Activated CD8-positive, alpha-beta memory T cell treated with anti-CD3 and anti-CD28 coated beads, Interleukin-2, amount 50 U/mL, for 24 hours (primary cell): ENCODE data around the gene RCVRN.
"Not testable (repeated sequence)": the region's sequence is repeated elsewhere in the genome, so short reads cannot be mapped to it uniquely, and the experiment has no call there.

Experiments
- DNase-seq: peaks from one replicate; pipeline ENCODE4 v3.0.0-alpha.2; 2020; ENCODE audit errors: extremely low read depth

The RCVRN gene

DNA sequence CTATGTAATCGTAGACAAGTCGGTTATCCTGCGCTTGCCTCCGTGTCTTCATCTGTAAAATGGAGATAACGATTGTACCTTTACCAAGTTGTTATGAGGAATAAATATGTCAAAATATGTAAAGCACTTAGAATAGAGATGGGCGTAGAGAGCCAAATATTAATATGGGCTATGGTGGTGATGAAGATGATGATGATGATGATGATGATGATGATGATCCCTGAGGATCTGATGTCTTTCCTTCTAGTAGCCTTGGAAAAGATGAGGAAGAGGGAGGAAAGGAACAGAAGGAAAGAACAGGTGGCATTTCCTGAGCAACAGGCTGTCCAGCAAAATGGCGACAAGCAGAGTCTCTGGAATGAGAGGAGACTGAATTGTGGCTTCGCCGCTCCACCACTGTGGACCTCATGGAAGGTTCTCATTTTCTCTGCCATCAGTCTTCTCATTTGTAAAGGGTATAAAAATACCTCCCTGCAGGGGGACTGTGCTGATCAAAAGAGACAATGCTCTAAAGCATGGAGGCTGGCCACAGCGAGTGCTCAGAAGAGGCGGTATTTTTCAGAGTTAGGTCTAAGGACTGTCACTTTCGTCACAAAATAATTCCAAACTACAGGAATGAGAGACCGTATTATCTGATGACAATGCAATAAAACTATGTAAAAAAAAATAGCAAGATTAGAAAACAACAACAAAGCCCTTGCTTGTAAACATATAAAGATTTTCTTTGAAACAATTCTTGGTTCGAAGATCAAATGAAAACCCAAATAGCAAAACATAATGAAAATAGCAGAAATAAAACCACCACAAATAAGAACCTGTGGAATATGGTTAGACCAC is 17.2 kb upstream of the RCVRN start:
- no peak for DNase-seq

DNA sequence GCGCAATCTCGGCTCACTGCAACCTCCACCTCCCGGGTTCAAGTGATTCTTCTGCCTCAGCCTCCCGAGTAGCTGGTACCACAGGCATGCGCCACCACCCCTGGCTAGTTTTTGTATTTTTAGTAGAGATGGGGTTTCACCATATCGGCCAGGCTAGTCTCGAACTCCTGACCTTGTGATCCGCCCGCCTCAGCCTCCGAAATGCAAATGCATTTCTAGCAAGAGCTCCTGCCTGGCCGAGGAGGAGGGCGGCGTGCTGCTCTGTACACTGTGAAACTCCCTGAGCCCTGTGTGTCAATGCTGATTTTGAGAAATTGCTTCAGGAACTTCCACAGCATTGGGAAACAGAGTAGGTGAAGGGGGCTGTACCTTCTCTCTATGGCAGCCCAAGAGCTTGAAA is 16.1 kb upstream of the RCVRN start:
- DNase-seq: not testable (repeated sequence)

DNA sequence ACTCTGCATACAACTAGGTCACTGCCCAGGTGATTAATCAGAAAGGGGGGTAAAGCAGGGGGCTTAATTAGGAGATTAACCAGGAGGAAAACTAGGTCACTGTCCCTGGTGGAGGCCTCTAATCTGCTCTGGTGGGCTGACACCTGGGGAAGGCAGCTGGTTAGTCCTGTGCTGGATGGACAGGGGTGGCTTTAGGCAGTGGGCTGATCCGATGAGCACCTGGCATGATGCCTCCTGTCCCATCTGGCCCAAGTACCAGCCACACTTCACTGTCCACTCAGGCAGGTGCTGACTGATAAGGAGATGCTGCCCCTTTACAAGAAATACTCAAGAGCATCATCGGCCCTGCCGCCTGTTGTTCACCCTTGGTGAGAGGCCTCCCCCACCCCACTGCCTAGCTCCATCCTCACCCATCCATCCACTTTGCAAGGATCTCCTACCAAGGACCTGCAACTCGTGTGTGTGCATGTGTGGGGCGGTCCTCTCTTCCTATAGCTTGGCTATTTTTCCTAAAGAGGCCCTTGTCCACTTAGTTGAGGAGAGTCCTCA is 13.8 kb upstream of the RCVRN start:
- no peak for DNase-seq

DNA sequence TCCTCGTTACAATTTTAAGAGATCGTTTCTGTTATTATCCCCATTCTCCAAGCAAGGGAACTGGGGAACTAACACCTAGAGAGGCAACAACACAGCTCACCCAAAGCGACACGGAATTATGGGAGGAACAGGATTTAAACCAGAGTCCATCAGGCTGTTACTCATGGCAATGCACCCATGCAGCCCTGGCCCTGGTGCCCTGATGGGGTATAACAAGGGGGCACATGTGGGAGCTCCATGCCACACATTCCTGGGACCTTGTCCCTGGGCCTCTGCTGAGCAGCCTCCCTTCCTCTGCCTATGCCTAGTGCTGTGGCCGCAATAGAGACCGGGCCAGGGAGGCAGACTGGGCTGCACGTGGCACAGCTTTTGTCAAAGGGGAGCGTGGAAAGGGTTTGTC is 13.3 kb upstream of the RCVRN start:
- DNase-seq: no peak

DNA sequence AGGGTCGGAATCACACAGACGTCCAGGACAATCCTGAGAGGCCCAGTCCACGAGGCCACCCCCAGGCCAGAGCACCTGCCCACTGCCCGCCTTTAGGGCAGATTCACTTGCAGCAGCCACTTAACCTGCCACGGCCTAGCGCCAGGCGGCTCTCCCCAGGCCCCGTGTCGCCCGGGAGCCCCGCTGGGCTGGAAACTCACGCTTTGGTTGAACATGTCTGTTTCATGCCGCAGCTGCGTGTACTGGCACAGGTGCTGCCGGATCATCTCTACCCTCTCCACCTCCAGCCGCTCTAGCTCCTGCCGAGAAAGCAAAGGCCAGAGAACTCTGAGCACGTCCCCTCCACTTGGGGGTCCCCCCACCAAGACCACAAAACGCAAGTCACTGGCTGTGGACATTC is 12.7 kb upstream of the RCVRN start:
- no peak for DNase-seq

DNA sequence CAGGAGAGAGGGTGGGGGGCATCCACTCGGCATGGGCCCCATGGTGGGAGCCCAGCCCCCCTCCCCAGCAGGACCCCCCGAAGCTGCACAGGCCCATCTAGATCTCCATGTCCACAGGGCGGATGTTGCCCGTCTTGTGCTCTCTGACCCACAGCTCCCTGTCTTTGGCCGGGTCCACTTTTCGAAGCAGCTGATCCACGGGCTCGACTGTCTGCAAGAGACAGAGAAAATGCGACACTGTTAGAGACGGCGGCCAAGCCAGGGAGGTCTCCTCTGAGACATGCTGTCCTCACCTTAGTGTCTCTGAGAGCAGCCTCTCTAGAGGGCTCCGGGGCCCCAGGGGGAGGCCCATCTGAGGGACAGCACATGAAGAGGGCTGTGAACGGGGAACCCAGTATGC is 12.1 kb upstream of the RCVRN start:
- DNase-seq: no peak

DNA sequence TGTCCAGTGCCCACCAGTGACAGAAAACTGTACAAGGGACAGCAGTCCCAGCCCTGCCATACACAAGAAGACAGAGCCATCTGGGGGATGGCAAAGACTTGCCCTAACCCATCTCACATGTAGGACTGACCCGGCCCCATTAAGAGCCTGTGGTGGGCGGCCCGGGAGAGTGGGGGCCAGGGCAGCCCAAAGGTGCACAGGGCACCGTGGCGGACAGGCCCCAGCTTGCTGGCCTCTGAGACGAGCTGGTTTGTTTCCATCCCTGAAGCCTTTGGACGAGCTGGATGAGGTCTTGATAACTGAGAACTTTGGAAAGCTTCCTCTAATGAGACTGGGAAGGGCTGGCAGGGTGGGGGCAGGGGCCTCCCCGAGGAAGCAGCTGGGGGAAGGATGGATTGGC is 11.0 kb upstream of the RCVRN start:
- no peak for DNase-seq

DNA sequence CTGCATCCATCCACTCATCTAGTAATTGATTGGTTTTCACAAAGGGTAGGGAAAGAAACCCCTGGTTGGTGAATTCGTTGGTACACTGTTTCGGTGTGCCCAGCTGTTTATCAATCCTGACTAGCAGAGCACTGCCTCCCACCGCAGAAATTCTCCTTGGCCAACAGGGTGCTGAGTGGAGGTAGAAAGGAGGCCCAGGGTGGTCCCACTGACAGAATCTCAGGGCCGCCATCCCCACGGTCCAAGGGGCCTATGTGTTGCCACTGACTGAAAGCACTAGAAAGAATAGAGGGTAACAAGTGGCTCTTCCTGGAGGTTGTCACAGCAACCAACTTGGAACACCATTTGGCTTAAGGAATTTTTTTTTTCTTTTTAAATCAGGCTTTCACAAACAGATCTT is 8.4 kb upstream of the RCVRN start:
- DNase-seq: no peak

DNA sequence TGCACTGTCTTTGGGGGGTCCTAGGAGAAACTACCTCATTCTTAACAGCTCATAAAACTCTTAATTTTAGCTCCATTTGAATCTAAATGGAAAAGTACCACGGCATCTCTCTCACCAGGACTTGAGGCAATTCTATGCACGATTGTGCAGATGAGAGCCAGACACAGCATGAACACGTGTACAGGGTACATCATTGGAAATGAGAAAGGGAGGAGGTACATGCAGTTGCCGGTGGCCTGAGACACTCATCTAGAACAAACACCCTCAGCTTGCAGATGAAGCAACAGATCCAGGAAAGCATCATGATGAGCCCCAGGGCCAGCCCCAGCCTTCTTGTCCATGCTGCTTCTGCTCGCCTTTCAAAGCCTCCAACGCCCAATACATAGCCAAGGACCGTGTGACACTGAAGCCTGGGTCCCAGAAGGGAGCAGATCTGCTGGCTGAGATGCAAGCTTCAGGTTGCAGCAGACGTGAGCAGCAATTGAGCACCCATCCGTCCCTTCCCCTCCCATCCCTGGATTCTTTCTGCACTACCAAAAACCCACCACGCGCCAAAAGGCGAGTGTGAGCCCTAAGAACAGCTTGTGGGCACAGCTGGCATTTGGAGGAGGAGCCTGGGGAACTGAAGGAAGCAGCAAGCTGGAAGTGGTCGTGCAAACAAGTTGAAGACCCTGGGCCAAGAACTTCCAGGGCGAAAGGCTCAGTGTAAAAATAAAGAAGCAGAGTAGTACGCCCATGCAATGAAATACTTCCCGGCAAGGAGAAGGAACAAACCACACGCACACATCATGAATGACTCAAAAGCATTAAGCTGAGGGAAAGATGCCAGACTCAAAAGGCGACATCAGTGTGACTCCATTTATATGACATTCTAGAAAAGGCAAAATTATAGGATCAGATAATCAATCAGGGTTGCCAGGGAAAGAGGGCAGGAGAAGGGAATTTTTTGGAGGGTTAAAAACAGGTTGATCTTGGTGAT is 7.3 kb upstream of the RCVRN start:
- no peak for DNase-seq

DNA sequence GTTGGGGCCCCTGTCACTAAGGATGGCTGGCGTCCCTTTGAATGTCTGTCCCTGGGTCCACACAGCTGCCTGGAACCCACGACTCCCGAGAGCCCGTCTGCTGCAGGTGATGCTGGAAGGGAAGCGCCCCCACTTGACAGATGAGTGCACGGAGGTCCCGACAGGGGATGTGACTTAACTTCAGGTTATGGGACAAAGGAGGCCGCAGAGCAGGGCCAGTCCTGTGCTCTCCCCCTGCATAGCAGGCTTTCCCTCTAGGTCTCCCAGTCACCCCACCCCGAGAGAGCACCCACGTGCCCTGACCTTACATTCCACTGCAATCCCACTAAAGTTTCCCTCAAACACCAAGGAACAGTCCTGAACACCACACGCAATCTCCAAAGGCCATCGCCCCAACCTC is 6.0 kb upstream of the RCVRN start:
- no peak for DNase-seq

DNA sequence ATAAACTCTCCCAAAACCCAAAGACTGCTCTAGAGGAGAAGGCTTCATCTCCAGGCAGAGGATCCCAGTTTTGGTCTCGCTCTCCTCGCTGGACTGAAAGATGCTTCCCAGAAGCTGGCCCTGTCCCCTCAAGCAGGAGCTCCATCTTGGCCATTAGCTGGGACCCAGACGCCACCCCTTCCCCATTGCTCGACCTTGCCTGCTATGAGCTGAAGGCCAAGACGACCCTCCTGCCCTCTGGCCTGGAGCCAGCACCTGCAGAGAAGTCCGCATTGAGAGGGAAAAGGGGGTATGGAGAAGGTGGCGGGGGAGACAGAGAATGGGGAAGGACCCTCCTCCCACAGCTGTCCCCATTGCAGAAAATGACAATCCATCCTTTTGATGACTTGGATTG is 3.6 kb upstream of the RCVRN start:
- DNase-seq: no peak

DNA sequence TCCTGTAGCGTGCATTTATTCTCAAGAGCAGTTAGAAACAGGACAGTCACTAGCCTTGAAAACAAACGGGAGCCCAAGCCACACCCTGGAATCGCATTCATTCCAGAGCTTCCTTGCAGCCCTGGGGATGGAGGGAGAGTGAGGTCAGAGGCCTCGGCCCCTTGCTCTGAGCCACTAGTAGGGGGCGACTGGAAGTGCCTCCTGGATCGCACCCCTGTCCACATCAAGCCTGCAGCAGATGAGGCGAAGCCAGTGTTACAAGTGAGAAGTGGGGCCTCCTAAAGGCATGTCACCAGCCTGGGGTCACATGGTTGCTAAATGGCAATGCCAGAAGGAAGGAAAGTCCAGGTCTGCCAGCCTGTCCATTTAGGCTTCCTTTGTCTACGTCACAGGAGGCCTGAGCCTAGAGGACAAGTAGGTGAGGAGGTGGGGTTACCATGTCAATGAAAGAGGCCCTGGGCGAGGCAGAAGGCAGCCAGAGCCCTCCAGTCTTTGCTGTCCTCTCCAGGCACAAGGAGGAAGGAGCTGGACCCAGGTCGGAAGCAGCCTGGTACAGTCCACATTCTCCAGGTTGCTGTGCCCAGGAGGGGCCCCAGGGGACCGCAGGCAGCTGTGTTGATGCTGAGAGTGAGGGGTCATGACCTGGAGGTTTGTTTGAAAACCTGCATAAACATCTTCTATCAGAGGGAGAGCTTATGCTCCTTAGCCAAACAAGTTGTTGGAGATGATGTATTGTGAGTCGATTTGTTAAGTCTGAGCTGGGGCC is 3.0 kb upstream of the RCVRN start:
- DNase-seq: no peak

DNA sequence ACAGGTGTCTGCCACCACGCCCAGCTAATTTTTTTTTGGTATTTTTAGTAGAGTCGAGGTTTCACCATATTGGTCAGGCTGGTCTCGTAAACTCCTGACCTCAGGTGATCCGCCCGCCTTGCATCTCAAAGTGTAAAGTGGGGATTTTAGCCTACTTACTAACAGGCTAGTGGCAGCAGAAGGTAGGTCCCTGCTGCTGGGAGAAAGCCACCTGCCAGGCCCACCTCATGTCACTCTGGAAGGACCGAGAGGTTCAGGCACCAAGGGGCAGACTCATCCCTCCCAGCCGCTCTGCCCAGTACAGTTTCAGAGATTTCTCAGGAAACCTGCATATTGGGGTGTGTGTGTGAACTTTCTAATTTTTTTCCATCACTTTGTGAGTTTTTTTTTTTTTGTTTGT is 2.1 kb upstream of the RCVRN start:
- no peak for DNase-seq

DNA sequence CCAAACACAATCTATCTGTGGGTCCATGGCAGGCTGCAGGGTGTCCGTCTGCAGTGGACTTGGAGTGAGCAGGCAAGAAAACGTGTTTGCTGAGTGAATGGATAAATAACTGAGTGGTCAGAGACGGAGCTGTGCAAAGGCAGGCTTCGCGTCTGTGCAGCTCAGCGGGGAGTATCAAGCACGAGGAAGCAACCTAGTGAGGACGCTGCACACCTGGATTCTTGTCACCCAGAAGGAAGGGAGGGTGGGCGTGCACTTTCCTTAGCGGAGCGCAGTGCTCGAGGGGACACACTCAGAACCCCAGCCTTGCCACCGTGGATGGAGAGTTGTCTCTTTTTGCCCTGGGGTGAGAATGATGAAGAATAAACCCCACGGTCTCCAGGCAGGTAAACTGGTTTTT is 1.5 kb upstream of the RCVRN start:
- no peak for DNase-seq

DNA sequence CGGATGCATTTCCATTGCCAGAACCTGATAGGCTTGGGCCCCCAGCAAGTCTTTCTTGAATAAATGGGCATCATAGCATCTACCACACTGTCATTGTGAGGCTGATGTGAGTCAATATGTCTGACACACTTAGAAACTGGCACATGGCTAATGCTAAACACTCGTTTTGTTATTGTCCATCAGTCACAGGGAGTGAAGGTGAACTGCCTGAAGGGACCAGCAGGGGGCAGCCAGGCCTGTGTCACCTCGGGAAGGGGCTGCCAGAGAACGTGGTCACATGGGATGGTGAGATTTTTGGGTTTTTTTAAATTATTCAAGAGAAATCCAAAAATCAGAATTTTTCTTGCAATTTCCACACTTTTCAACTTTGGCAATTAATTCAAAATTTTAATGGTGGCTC is 831 bp upstream of the RCVRN start:
- DNase-seq: no peak

DNA sequence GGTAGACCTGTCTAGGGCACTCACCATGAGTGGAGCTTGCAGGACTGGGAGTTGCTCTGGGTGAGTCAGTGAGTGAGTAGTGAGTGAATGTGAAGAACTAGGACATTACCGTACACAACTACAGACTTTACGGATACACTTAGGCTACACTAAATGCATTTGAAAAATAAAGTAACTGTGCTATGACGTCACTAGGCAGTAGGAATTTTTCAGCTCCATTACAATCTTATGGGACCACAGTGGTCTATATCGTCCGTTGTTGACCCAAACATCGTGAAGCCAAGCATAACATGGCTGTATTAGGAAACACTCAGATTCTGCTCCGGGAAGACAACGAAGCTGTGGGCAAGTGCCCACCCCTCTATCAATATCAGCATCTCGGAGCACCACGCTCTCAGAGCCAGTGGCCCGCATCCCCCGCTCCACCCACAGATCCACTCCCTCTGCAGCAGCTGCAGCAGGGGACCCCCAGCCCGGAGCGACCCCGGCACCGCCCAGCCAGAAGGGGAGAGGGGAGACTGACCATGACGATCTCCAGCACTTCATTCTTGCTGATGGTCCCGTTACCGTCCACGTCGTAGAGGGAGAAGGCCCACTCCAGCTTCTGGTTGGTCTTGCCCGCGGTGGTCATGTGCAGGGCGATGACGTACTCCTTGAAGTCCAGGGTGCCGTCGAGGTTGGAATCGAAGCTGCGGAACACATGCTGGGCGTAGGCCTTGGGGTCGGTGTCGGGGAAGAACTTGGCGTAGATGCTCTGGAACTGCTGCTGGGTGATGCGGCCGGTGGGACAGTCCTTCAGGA is 594 bp downstream of the RCVRN start:
- DNase-seq: no peak

DNA sequence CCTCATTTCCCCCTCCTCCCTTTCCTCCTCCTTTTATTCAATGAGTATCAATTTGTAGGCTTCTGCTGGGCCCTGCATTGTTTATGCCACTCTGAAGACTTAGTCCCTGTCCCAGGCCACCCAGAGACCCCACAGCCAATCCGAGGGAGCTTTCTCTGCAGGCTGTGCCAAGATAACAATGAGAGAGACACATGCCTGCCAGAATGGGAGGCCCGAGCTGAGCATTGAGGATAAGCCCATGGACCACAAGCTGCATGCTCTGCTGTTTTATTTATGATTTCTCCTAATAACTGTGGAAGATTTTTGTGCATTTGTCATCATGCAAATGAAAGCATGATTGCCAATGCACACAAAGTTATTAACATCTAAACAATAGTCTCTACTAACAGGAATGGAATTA is 3.0 kb downstream of the RCVRN start:
- no peak for DNase-seq

DNA sequence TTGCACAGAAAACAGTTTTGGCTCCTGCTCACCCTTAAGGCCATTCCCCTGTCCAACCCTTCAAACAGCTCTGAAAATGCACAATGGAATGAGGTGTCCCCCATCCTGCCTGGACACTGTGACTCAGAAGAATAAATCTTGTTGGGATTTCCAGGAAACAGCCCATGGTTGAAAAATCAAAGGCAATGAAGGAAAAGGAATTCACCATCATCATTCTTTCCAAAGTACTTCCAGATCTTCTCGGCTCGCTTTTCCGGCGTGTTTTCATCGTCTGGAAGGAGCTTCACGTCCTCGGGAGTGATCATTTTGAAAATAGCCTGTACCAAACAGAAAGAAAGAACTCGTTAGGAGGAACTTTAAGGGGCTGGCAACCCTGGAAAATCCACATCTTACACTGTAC is 4.3 kb downstream of the RCVRN start:
- no peak for DNase-seq

DNA sequence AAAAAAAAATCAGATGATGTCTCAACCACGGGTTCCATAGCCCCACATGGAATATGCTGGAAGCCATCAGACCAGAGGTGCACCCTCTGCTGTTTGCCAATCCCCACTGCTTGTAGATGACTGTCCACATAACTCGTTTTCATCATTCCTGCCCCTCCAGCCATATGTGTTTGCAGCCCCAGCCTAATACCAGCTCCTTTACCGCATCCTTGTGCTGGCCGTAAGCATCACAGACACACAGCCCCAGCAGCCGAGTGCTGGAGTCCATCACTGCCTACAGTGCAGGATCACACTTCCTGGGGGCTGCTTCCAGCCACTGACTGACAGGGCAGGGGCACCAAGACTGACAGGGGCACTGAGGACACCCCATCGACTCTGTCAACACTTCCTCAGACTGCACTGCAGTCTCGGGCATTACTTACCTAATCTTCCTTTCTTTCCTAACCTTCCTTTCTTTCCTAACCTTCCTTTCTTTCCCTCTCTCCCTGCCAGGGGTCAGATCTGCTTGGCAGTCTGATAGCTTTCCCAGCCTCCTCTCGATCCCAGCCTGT is 5.0 kb downstream of the RCVRN start:
- no peak for DNase-seq

DNA sequence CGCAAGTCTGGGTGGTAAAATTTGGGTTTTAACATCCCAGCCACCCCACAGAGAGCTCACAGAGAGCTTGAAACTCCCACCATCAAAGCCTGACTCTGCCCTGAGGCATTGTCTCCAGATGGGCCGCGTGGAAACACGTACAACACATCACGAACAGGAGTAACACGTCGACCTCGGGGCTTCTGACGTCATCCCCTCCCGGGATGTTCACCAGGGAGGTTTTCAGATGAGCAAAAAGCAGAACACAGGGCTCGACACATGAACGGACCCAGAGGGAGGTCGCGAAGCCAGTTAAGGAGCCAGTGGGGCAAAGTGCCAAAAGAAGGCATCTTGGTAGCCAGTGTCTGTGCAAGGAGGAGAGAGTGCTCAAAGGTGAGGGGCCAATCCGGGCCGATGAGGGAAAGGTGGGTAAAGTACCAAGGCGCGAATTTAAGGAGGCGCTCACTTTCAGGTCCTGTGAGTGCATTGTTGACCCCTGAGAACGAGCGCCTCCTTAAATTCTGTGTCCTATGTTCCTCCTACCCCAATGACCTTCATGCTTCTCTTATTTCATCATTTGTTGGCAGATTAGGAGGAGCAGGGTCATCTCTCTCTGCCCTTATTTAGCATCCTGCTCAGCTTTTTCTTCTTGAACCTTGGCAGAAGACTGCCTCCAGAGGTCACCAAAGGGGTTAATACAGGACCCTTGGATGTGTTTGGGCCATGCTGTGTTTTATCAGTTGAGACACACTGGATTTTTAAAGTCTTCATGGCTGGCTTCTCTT is 5.6 kb downstream of the RCVRN start:
- DNase-seq: no peak
